ENCODE measurements around the gene HELZ.
"Not testable (repeated sequence)": the region's sequence is repeated elsewhere in the genome, so short reads cannot be mapped to it uniquely, and the experiment has no call there.

Gene HELZ

GRCh38 chr17:67289181-67289876 is 44.3 kb upstream of the HELZ start:
- peak; percentile 29 for DNase-seq (ENCODE audit: low read depth)
- no peak for TF ChIP-seq CTCF (IDR thresholded peaks at IDR 0.05; ENCODE audit: low read depth, low read length, missing control alignments)
- peak overlapping the region; percentile 9 for H3K4me3 ChIP-seq (ENCODE audit: low read depth, low read length)
- in situ Hi-C loops (cut with HindIII; ENCODE audit: low sequenced_read_pairs) = loop anchor here (5.0 kb wide), 1 partner anchor 52 kb away; no protein-coding TSS in a partner anchor

- in situ Hi-C loops (cut with HindIII; ENCODE audit: low sequenced_read_pairs) = loop anchor here (5.0 kb wide), 1 partner anchor 50 kb away; no protein-coding TSS in a partner anchor
- not testable (repeated sequence) for DNase-seq (ENCODE audit: low read depth); H3K4me3 ChIP-seq (ENCODE audit: low read depth, low read length)
Observed at GRCh38 chr17:67286826-67287225, 41.8 kb upstream of the HELZ start.

GRCh38 chr17:67285360-67285759 is 40.4 kb upstream of the HELZ start:
- H3K4me3 ChIP-seq (ENCODE audit: low read depth, low read length) = no peak overlapping the region
- TF ChIP-seq CTCF (IDR thresholded peaks at IDR 0.05; ENCODE audit: low read depth, low read length, missing control alignments) = no peak
- in situ Hi-C loops (cut with HindIII; ENCODE audit: low sequenced_read_pairs) = loop anchor here (5.0 kb wide), 1 partner anchor 48 kb away; no protein-coding TSS in a partner anchor
- DNase-seq (ENCODE audit: low read depth) = no peak

- in situ Hi-C loops (cut with HindIII; ENCODE audit: low sequenced_read_pairs) = no loop called here
- TF ChIP-seq CTCF (IDR thresholded peaks at IDR 0.05; ENCODE audit: low read depth, low read length, missing control alignments) = no peak
- DNase-seq (ENCODE audit: low read depth) = no peak
Observed at GRCh38 chr17:67283731-67284516, 38.9 kb upstream of the HELZ start.

GRCh38 chr17:67281743-67282142 is 36.7 kb upstream of the HELZ start:
- no peak for DNase-seq (ENCODE audit: low read depth)
- no peak overlapping the region for H3K4me3 ChIP-seq (ENCODE audit: low read depth, low read length)
- in situ Hi-C loops (cut with HindIII; ENCODE audit: low sequenced_read_pairs) = no loop called here
- no peak for TF ChIP-seq CTCF (IDR thresholded peaks at IDR 0.05; ENCODE audit: low read depth, low read length, missing control alignments)

More at GRCh38 chr17:67283731-67284516, 38.9 kb upstream of the HELZ start:
- H3K4me3 ChIP-seq (ENCODE audit: low read depth, low read length) = no peak overlapping the region

GRCh38 chr17:67281053-67281452 is 36.1 kb upstream of the HELZ start:
- no peak overlapping the region for H3K4me3 ChIP-seq (ENCODE audit: low read depth, low read length)
- no peak for TF ChIP-seq CTCF (IDR thresholded peaks at IDR 0.05; ENCODE audit: low read depth, low read length, missing control alignments)
- no peak for DNase-seq (ENCODE audit: low read depth)
- in situ Hi-C loops (cut with HindIII; ENCODE audit: low sequenced_read_pairs) = no loop called here

- no peak for DNase-seq (ENCODE audit: low read depth)
- no peak for TF ChIP-seq CTCF (IDR thresholded peaks at IDR 0.05; ENCODE audit: low read depth, low read length, missing control alignments)
- no peak overlapping the region for H3K4me3 ChIP-seq (ENCODE audit: low read depth, low read length)
- in situ Hi-C loops (cut with HindIII; ENCODE audit: low sequenced_read_pairs) = no loop called here
Observed at GRCh38 chr17:67280279-67280678, 35.3 kb upstream of the HELZ start.

All from astrocyte of the cerebellum (primary cell).